HL-60 (cell line): Measurements from ENCODE around the gene ADAP2.

Experiments used
- DNase-seq, 2 experiments: peaks; one replicate each; pipeline ENCODE4 v3.0.0-alpha.2; 2010 to 2020; ENCODE audit warnings: low read depth in 1 of 2, low spot score in 1 of 2
- H3K27ac ChIP-seq: fragments of 250-450 bp; sonication (Bioruptor Pico); replicated peaks from 2 replicates; pipeline ENCODE4 v1.5.1; 2020; ENCODE audit warnings: mild to moderate bottlenecking, moderate library complexity
- H3K27me3 ChIP-seq: fragments of 250-450 bp; sonication (Bioruptor Pico); 2 replicates; pipeline ENCODE4 v1.5.1; 2021; ENCODE audit warnings: mild to moderate bottlenecking, moderate library complexity; ENCODE audit not compliant: insufficient read depth, poor library complexity, severe bottlenecking
- H3K4me3 ChIP-seq: replicated peaks from 2 replicates; pipeline ENCODE4 v1.5.1; 2011; ENCODE audit warnings: mild to moderate bottlenecking, control low read depth, low read length; ENCODE audit not compliant: insufficient read depth
- GABPA ChIP-seq: IDR thresholded peaks from 2 replicates; pipeline ENCODE4 v1.6.1; 2012; ENCODE audit warnings: low read depth
- POLR2AphosphoS5 ChIP-seq: IDR thresholded peaks from 2 replicates; pipeline ENCODE4 v1.6.1; 2012; ENCODE audit warnings: low read depth
- REST ChIP-seq: IDR thresholded peaks from 2 replicates; pipeline ENCODE4 v1.6.1; 2012; ENCODE audit warnings: low read depth; ENCODE audit not compliant: insufficient replicate concordance
- SPI1 ChIP-seq: IDR thresholded peaks from 2 replicates; pipeline ENCODE4 v1.6.1; 2012; ENCODE audit warnings: low read depth, mild to moderate bottlenecking, borderline replicate concordance
- TF ChIP-seq, protein P1 (sequence below): IDR thresholded peaks from one replicate; pipeline ENCODE4 v1.5.1; 2011; ENCODE audit warnings: low read length, control low read depth, inconsistent platforms; ENCODE audit not compliant: insufficient read depth

The ADAP2 gene

DNA sequence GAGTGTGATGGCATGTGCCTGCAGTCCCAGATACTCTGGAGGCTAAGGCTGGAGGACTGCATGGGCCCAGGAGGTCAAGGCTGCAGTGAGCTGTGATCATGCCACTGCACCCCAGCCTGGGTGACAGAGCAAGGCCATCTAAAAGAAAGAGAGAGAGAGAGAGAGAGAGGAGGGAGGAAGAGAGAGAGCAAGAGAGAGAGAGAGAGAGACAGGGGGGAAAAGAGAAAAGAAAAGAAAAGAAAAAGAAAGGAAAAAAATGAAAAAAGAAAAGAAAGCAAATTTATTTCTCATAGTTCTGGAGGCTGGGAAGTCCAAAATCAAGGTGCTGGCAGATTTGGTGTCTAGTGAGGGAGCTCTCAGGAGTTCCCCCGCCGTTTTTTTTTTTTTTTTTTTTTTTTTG, 82.4 kb downstream of the ADAP2 start:
- no peak for DNase-seq
- Histone ChIP-seq H3K27me3 (no peaks in the 10 kb centered on the region), H3K27ac (no peak overlapping the region), H3K4me3 (no peak overlapping the region)
- TF ChIP-seq GABPA (no peak), POLR2AphosphoS5 (no peak), REST (no peak), SPI1 (no peak)
- TF ChIP-seq, protein P1, sequence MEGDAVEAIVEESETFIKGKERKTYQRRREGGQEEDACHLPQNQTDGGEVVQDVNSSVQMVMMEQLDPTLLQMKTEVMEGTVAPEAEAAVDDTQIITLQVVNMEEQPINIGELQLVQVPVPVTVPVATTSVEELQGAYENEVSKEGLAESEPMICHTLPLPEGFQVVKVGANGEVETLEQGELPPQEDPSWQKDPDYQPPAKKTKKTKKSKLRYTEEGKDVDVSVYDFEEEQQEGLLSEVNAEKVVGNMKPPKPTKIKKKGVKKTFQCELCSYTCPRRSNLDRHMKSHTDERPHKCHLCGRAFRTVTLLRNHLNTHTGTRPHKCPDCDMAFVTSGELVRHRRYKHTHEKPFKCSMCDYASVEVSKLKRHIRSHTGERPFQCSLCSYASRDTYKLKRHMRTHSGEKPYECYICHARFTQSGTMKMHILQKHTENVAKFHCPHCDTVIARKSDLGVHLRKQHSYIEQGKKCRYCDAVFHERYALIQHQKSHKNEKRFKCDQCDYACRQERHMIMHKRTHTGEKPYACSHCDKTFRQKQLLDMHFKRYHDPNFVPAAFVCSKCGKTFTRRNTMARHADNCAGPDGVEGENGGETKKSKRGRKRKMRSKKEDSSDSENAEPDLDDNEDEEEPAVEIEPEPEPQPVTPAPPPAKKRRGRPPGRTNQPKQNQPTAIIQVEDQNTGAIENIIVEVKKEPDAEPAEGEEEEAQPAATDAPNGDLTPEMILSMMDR = no peak

DNA sequence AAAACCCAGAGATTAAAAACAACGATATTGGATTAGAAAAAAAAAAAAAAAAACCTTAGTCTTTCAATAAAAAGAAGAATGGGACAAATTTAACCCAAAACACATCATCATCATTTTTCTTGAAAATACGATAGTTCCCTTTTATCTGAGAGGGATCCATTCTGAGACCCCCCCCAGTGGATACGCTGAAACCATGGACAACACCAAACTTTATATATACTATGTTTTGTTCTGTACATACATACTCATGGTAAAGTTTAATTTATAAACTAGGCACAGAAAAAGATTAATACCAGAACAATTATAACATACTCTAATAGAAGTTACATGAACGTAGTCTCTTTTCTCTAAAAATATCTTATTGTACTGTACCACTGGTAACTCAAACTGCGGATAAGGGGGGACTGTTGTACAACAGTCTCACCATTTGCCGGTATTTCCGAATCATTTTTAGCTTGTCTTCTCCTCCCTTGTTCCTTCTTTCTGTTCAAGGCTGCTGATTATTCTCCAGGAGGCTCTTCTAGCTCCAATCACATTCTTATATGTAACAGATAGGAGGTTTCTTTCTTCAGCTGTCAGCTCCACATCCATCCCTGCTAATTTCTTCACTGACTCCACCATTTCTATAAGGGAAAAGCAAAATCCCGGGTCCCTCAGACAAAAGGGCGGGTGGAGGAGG, 86.1 kb downstream of the ADAP2 start:
- DNase-seq = no peak
- Histone ChIP-seq H3K27me3 (no peaks in the 10 kb centered on the region), H3K27ac (no peak overlapping the region; the same call in 1 of the 2 replicates), H3K4me3 (peak overlapping the region; percentile 59)
- TF ChIP-seq GABPA (no peak), REST (no peak), POLR2AphosphoS5 (no peak), SPI1 (no peak)
- TF ChIP-seq, protein P1 = no peak

GRCh38 chr17:31008374-31009041, 86.8 kb downstream of the ADAP2 start:
- DNase-seq = peak; percentile 38 to 56
- H3K27ac ChIP-seq = peak overlapping the region; percentile 36
- no peak for TF ChIP-seq GABPA
- 0 out of 2 replicates have a peak, but pooled peaks have one; percentile 12 for TF ChIP-seq SPI1
- H3K4me3 ChIP-seq = peak overlapping the region; percentile 59
- H3K27me3 ChIP-seq = no peaks in the 10 kb centered on the region
